Measurements from ENCODE around the gene ABHD16B.
"Not testable (repeated sequence)": the region's sequence is repeated elsewhere in the genome, so short reads cannot be mapped to it uniquely, and the experiment has no call there.

- TF ChIP-seq, protein P1, sequence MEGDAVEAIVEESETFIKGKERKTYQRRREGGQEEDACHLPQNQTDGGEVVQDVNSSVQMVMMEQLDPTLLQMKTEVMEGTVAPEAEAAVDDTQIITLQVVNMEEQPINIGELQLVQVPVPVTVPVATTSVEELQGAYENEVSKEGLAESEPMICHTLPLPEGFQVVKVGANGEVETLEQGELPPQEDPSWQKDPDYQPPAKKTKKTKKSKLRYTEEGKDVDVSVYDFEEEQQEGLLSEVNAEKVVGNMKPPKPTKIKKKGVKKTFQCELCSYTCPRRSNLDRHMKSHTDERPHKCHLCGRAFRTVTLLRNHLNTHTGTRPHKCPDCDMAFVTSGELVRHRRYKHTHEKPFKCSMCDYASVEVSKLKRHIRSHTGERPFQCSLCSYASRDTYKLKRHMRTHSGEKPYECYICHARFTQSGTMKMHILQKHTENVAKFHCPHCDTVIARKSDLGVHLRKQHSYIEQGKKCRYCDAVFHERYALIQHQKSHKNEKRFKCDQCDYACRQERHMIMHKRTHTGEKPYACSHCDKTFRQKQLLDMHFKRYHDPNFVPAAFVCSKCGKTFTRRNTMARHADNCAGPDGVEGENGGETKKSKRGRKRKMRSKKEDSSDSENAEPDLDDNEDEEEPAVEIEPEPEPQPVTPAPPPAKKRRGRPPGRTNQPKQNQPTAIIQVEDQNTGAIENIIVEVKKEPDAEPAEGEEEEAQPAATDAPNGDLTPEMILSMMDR (conservative IDR thresholded peaks at IDR 0.05; ENCODE audit: low read depth in 2 of 2) = not testable (repeated sequence)
- not testable (repeated sequence) for TF ChIP-seq EZH2 (IDR thresholded peaks at IDR 0.05; ENCODE audit: low read depth, unreplicated experiment); POLR2AphosphoS5 (IDR thresholded peaks at IDR 0.05; ENCODE audit: low read depth); ETS1 (IDR thresholded peaks at IDR 0.05); STAT1 (IDR thresholded peaks at IDR 0.05; ENCODE audit: unreplicated experiment); NANOG (IDR thresholded peaks at IDR 0.05; ENCODE audit: borderline replicate concordance); EZH2phosphoT487 (IDR thresholded peaks at IDR 0.05; ENCODE audit: unreplicated experiment); ZNF114 (CRISPR knock-in tag; IDR thresholded peaks at IDR 0.05); JUNB (IDR thresholded peaks at IDR 0.05; ENCODE audit: unreplicated experiment)
- TF ChIP-seq, protein P2, sequence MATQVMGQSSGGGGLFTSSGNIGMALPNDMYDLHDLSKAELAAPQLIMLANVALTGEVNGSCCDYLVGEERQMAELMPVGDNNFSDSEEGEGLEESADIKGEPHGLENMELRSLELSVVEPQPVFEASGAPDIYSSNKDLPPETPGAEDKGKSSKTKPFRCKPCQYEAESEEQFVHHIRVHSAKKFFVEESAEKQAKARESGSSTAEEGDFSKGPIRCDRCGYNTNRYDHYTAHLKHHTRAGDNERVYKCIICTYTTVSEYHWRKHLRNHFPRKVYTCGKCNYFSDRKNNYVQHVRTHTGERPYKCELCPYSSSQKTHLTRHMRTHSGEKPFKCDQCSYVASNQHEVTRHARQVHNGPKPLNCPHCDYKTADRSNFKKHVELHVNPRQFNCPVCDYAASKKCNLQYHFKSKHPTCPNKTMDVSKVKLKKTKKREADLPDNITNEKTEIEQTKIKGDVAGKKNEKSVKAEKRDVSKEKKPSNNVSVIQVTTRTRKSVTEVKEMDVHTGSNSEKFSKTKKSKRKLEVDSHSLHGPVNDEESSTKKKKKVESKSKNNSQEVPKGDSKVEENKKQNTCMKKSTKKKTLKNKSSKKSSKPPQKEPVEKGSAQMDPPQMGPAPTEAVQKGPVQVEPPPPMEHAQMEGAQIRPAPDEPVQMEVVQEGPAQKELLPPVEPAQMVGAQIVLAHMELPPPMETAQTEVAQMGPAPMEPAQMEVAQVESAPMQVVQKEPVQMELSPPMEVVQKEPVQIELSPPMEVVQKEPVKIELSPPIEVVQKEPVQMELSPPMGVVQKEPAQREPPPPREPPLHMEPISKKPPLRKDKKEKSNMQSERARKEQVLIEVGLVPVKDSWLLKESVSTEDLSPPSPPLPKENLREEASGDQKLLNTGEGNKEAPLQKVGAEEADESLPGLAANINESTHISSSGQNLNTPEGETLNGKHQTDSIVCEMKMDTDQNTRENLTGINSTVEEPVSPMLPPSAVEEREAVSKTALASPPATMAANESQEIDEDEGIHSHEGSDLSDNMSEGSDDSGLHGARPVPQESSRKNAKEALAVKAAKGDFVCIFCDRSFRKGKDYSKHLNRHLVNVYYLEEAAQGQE (IDR thresholded peaks at IDR 0.05; ENCODE audit: unreplicated experiment) = not testable (repeated sequence)
These were observed 9.8 kb upstream of the ABHD16B start for GRCh38 chr20:63851548-63851943.
